IMR-90 (cell line): ENCODE data around the gene TP53I11. TPM values are rescaled to one million over a fixed set of nuclear protein-coding genes. Genes with fewer than 3 reads are reported as not detected.

Source experiments
- ATAC-seq: fragments of 200-7000 bp; cut with Tn5 transposase; 2 replicates; pipeline ENCODE4 v1.9.1; 2020; ENCODE audit warnings: low read depth, mild to moderate bottlenecking, moderate library complexity
- BruUV-seq: library from RNA; stranded (reverse); fragments of 400-500 nt; replicated peaks from 2 replicates; lab custom pipeline; 2021; lab: Mats Ljungman, UMichigan
- CTCF ChIA-PET: fragments of 300-600 bp; formaldehyde crosslinking; extraction: SDS; loops from one replicate; lab custom pipeline; 2021; ENCODE audit warnings: antibody characterized with exemption; lab: Yijun Ruan, JAX
- POLR2A ChIA-PET: fragments of 300-600 bp; sonication (Branson Sonifier 250); formaldehyde crosslinking; loops from one replicate; lab custom pipeline; 2022; ENCODE audit warnings: antibody characterized with exemption; ENCODE audit not compliant: unreplicated experiment; lab: Charles Lee
- DNase-seq: peaks from one replicate; pipeline ENCODE4 v3.0.0; 2013
- H2AFZ ChIP-seq: replicated peaks from 2 replicates; pipeline ENCODE3; 2013; ENCODE audit warnings: low read length, mild to moderate bottlenecking; ENCODE audit not compliant: poor library complexity
- H2AK5ac ChIP-seq: 2 replicates; pipeline ENCODE4 v1.6.1; 2013; ENCODE audit warnings: low read depth, low read length, inconsistent platforms
- H2AK9ac ChIP-seq: replicated peaks from 2 replicates; pipeline ENCODE3; 2013; ENCODE audit warnings: mild to moderate bottlenecking, low read depth, low read length, moderate library complexity; ENCODE audit not compliant: poor library complexity
- H2BK120ac ChIP-seq: 2 replicates; pipeline ENCODE4 v1.6.1; 2013; ENCODE audit warnings: low read depth, low read length, inconsistent platforms
- H2BK15ac ChIP-seq: 3 replicates; pipeline ENCODE4 v1.6.1; 2013; ENCODE audit warnings: low read depth, low read length, inconsistent platforms
- H2BK20ac ChIP-seq: 2 replicates; pipeline ENCODE4 v1.6.1; 2013; ENCODE audit warnings: low read depth, mild to moderate bottlenecking, inconsistent platforms, low read length, moderate library complexity
- H2BK5ac ChIP-seq: 2 replicates; pipeline ENCODE4 v1.6.1; 2013; ENCODE audit warnings: mild to moderate bottlenecking, low read depth, low read length, inconsistent platforms; ENCODE audit not compliant: poor library complexity, severe bottlenecking
- H3K14ac ChIP-seq: replicated peaks from 2 replicates; pipeline ENCODE4 v1.6.1; 2013; ENCODE audit warnings: low read depth, low read length, inconsistent platforms
- H3K18ac ChIP-seq: 2 replicates; pipeline ENCODE4 v1.6.1; 2013; ENCODE audit warnings: low read depth, low read length, control low read depth
- H3K23ac ChIP-seq: 2 replicates; pipeline ENCODE4 v1.6.1; 2013; ENCODE audit warnings: low read depth, low read length, inconsistent platforms
- H3K27ac ChIP-seq: 2 replicates; pipeline ENCODE4 v1.5.1; 2013; ENCODE audit warnings: mild to moderate bottlenecking, control low read depth, low read length; ENCODE audit not compliant: insufficient read depth
- H3K27me3 ChIP-seq: 2 replicates; pipeline ENCODE4 v1.6.1; 2013; ENCODE audit warnings: low read length; ENCODE audit not compliant: control insufficient read depth, insufficient read depth
- H3K36me3 ChIP-seq: 2 replicates; pipeline ENCODE4 v1.6.1; 2013; ENCODE audit warnings: low read length, mixed read lengths; ENCODE audit not compliant: control insufficient read depth, insufficient read depth
- H3K4ac ChIP-seq: 2 replicates; pipeline ENCODE4 v1.6.1; 2013; ENCODE audit warnings: low read depth, low read length, inconsistent platforms
- H3K4me1 ChIP-seq: 2 replicates; pipeline ENCODE4 v1.6.1; 2013; ENCODE audit warnings: low read length, mixed read lengths; ENCODE audit not compliant: control insufficient read depth, insufficient read depth
- H3K4me2 ChIP-seq: 2 replicates; pipeline ENCODE4 v1.6.1; 2013; ENCODE audit warnings: low read depth, mild to moderate bottlenecking, control low read depth, low read length, moderate library complexity
- H3K4me3 ChIP-seq: 2 replicates; pipeline ENCODE4 v1.5.1; 2013; ENCODE audit warnings: low read depth, mild to moderate bottlenecking, control low read depth, low read length, moderate library complexity; ENCODE audit not compliant: insufficient read depth
- H3K56ac ChIP-seq: 2 replicates; pipeline ENCODE4 v1.6.1; 2013; ENCODE audit warnings: low read length, inconsistent platforms; ENCODE audit not compliant: insufficient read depth; ENCODE audit errors: extremely low read depth
- H3K79me1 ChIP-seq, 2 experiments: 2 replicates each; pipeline ENCODE4 v1.6.1; 2013; ENCODE audit warnings: low read length in 2 of 2, inconsistent platforms in 1 of 2, low read depth in 1 of 2
- H3K9ac ChIP-seq: 2 replicates; pipeline ENCODE4 v1.6.1; 2013; ENCODE audit warnings: low read depth, low read length, control low read depth
- H3K9me1 ChIP-seq: 2 replicates; pipeline ENCODE4 v1.6.1; 2013; ENCODE audit warnings: low read length, inconsistent platforms; ENCODE audit not compliant: insufficient read depth
- H3K9me3 ChIP-seq: 2 replicates; pipeline ENCODE4 v1.6.1; 2013; ENCODE audit warnings: low read length; ENCODE audit not compliant: control insufficient read depth, insufficient read depth
- H4K20me1 ChIP-seq: 2 replicates; pipeline ENCODE4 v1.6.1; 2013; ENCODE audit warnings: low read length, inconsistent platforms; ENCODE audit not compliant: insufficient read depth
- H4K5ac ChIP-seq: 2 replicates; pipeline ENCODE4 v1.6.1; 2013; ENCODE audit warnings: mild to moderate bottlenecking, low read depth, low read length, control low read depth
- H4K8ac ChIP-seq, 2 experiments: 2 replicates each; pipeline ENCODE4 v1.6.1; 2013; ENCODE audit warnings: low read depth in 2 of 2, low read length in 2 of 2, control low read depth in 1 of 2, inconsistent platforms in 1 of 2
- H4K91ac ChIP-seq: 2 replicates; pipeline ENCODE4 v1.6.1; 2013; ENCODE audit warnings: low read depth, low read length, inconsistent platforms; ENCODE audit not compliant: insufficient read depth
- BHLHE40 ChIP-seq: fragments of 150-350 bp; IDR thresholded peaks from 2 replicates; pipeline ENCODE4 v1.6.1; 2016; ENCODE audit warnings: mild to moderate bottlenecking, low read depth, low read length
- CTCF ChIP-seq: conservative IDR thresholded peaks from 2 replicates; pipeline ENCODE4 v1.5.1; 2012; ENCODE audit warnings: mild to moderate bottlenecking, low read depth, low read length, improper control_type of control experiment
- ELK1 ChIP-seq: fragments of 150-350 bp; IDR thresholded peaks from 2 replicates; pipeline ENCODE4 v1.6.1; 2016; ENCODE audit warnings: low read depth, mild to moderate bottlenecking, low read length, moderate library complexity, borderline replicate concordance
- FOS ChIP-seq: fragments of 150-350 bp; IDR thresholded peaks from 2 replicates; pipeline ENCODE4 v1.6.1; 2016; ENCODE audit warnings: low read depth, low read length
- MAFK ChIP-seq: IDR thresholded peaks from 2 replicates; pipeline ENCODE4 v1.6.1; 2012; ENCODE audit warnings: low read depth, low read length, improper control_type of control experiment
- MXI1 ChIP-seq: IDR thresholded peaks from 2 replicates; pipeline ENCODE4 v1.6.1; 2012; ENCODE audit warnings: low read depth, mild to moderate bottlenecking, low read length, moderate library complexity, borderline replicate concordance
- POLR2A ChIP-seq: IDR thresholded peaks from 2 replicates; pipeline ENCODE4 v1.6.1; 2012; ENCODE audit warnings: mild to moderate bottlenecking, low read depth, low read length
- SMC3 ChIP-seq: fragments of 150-350 bp; IDR thresholded peaks from 2 replicates; pipeline ENCODE4 v1.6.1; 2016; ENCODE audit warnings: low read depth, mild to moderate bottlenecking, antibody characterized with exemption, low read length, moderate library complexity
- USF2 ChIP-seq: fragments of 150-350 bp; IDR thresholded peaks from 2 replicates; pipeline ENCODE4 v1.6.1; 2017; ENCODE audit warnings: mild to moderate bottlenecking, antibody characterized with exemption, low read length, low read depth
- WGBS, 2 experiments: methylation state at CpG; one replicate each; pipeline versions ENCODE4 v1.1.5 to v1.1.7; 2013; ENCODE audit warnings: missing lambda C conversion rate in 2 of 2; ENCODE audit not compliant: insufficient read length in 1 of 2; ENCODE audit errors: extremely low coverage in 2 of 2; 5-methylcytosine and 5-hydroxymethylcytosine counted together
- dilution Hi-C: fragments of 300-500 bp; cut with HindIII; formaldehyde crosslinking; loops from one replicate; pipeline ENCODE4 v1.14.3; 2018; ENCODE audit warnings: low sequenced_read_pairs; ENCODE audit not compliant: unreplicated experiment
- in situ Hi-C: fragments of 300-500 bp; cut with MboI; formaldehyde crosslinking; loops from 3 replicates; pipeline ENCODE4 v1.14.3; 2019; ENCODE audit warnings: low sequenced_read_pairs, inconsistent platforms, mixed read lengths
- intact Hi-C: fragments of 100-400 bp; cut with micrococcal nuclease; formaldehyde crosslinking; loops from 2 replicates; pipeline ENCODE4 v1.10.0; 2022
- polyA plus RNA-seq, 3 experiments: library from polyadenylated mRNA; depleted of rRNA; stranded (reverse); fragments of >200 nt; gene quantifications; 2 replicates each; pipeline ENCODE4 v1.2.3, GENCODE V29; 2012; ENCODE audit warnings: low replicate concordance in 1 of 3
- total RNA-seq: library from RNA; depleted of rRNA; stranded (reverse); fragments of >200 nt; gene quantifications from 2 replicates; pipeline ENCODE4 v1.2.3, GENCODE V29; 2012

TP53I11 gene
- total and polyA plus RNA-seq, 2 of the 4 experiments (the other 2 are of a cell fraction): 3.9 to 22.0 TPM

- H2BK120ac ChIP-seq: no peak overlapping the region
- no peak overlapping the region for H3K23ac ChIP-seq
- no peak overlapping the region for H2AK9ac ChIP-seq
- no peaks in the 10 kb centered on the region for H3K36me3 ChIP-seq
- H3K4me3 ChIP-seq: no peak overlapping the region
- peaks cover 19% of the 10 kb centered on the region for H3K27me3 ChIP-seq
- CTCF ChIA-PET: no interaction called here
- dilution Hi-C loops: no loop called here
- no peak for DNase-seq
- TF ChIP-seq SMC3 (no peak), POLR2A (no peak), BHLHE40 (no peak), ELK1 (no peak), MAFK (no peak), MXI1 (no peak), FOS (no peak), CTCF (no peak), USF2 (no peak)
- no peaks in the 10 kb centered on the region for H3K79me1 ChIP-seq
- no peak overlapping the region for H4K8ac ChIP-seq
- no peak overlapping the region for H2BK15ac ChIP-seq
- no peak overlapping the region for H2BK5ac ChIP-seq
- no CpG with 5 or more reads among the region's 5 CpGs for whole genome bisulfite sequencing, 2 experiments
- intact Hi-C loops: no loop called here
- H4K91ac ChIP-seq: no peak overlapping the region
- H3K4ac ChIP-seq: no peak overlapping the region
- no peak for ATAC-seq
- H4K20me1 ChIP-seq: no peaks in the 10 kb centered on the region
- POLR2A ChIA-PET: no interaction called here
- H3K9ac ChIP-seq: no peak overlapping the region
- H3K4me1 ChIP-seq: peaks cover 5% of the 10 kb centered on the region
- H2AFZ ChIP-seq: no peak overlapping the region
- H3K9me3 ChIP-seq: peaks cover 3% of the 10 kb centered on the region; the same call in 1 of the 2 replicates
- H2BK20ac ChIP-seq: no peak overlapping the region
- BruUV-seq: no TSS peak
- no peak overlapping the region for H3K14ac ChIP-seq
- no peak overlapping the region for H3K27ac ChIP-seq
- no peak overlapping the region for H3K4me2 ChIP-seq
- H2AK5ac ChIP-seq: no peak overlapping the region
- H3K9me1 ChIP-seq: no peaks in the 10 kb centered on the region; the same call in 1 of the 2 replicates
- H3K56ac ChIP-seq: no peak overlapping the region
- in situ Hi-C loops: no loop called here
- no peak overlapping the region for H4K5ac ChIP-seq
- H3K18ac ChIP-seq: no peak overlapping the region
Observed at GRCh38 chr11:44976576-44976975, 25.9 kb upstream of the TP53I11 start.
